GM18517 (cell line): Measurements from ENCODE around the gene RAB7A.
"Not testable (repeated sequence)": the region's sequence is repeated elsewhere in the genome, so short reads cannot be mapped to it uniquely, and the experiment has no call there.

Experiments used
- ATAC-seq: cut with Tn5 transposase; IDR thresholded peaks from one replicate; pipeline ENCODE4 v1.9.1; 2021; ENCODE audit warnings: mild to moderate bottlenecking, moderate library complexity; ENCODE audit not compliant: unreplicated experiment

RAB7A gene

DNA sequence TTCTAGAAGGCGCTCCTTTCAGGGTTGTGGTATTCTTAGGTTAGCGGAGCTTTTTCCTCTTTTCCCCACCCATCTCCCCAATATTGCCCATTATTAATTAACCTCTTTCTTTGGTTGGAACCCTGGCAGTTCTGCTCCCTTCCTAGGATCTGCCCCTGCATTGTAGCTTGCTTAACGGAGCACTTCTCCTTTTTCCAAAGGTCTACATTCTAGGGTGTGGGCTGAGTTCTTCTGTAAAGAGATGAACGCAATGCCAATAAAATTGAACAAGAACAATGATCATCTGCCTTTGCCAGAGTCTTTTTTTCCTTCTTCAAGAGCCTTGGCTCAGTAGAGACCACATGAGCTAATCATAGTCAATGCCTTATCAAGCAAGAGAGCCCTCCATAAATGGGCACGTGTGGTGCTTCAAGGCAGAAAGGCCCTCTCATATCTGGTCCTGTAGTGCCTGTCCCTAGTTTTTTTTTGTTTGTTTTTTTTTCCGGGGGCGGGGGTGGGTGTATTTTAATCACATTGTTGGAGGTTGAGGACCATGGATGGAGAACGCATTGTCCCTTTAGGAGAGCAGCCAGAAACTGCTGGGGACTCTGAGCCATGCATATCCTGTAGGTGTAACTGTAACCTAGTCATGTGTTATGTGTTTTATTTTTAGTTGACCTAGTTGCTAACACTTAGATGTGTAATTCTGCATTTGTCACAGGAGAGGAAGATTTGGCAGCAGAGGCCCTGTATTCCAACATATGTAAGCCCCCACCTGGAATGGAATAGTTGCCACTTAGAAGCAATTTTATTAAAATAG is 88.7 kb downstream of the RAB7A start:
- no peak for ATAC-seq

GRCh38 chr3:128815318-128816064 is 89.5 kb downstream of the RAB7A start:
- ATAC-seq = no peak

- ATAC-seq = no peak
Measured at GRCh38 chr3:128818186-128818787, 92.3 kb downstream of the RAB7A start.

DNA sequence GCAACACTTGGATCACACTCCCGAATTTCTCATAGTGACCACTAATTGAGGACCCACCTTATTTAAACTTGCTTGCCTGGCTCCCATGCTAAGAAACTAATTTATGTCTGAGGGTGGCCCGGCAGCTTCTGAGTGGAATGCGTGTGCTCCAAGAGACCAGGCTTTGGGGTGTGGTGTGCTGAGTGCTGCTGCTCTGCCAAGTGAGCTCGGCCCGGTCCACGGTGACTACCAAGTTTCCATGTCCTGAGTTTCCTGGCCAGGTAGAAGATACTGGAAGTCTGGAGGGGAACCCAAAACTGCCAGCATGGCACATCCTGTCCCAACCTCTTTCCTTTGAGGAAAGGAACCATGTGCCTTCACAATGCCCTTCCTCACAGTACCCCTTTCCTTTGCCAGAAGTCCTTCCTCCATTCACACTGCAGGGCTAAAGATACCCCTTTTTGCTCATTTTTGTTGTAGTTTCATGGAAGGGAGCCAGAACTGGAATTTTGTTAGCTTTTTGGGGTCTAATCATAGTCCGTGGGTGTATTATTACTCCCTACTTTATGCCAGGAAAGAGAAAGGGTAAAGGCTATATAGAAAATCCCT is 94.4 kb downstream of the RAB7A start:
- no peak for ATAC-seq

GRCh38 chr3:128823008-128823407 is 97.0 kb downstream of the RAB7A start:
- ATAC-seq = no peak

GRCh38 chr3:128823631-128824030 is 97.6 kb downstream of the RAB7A start:
- ATAC-seq = no peak

DNA sequence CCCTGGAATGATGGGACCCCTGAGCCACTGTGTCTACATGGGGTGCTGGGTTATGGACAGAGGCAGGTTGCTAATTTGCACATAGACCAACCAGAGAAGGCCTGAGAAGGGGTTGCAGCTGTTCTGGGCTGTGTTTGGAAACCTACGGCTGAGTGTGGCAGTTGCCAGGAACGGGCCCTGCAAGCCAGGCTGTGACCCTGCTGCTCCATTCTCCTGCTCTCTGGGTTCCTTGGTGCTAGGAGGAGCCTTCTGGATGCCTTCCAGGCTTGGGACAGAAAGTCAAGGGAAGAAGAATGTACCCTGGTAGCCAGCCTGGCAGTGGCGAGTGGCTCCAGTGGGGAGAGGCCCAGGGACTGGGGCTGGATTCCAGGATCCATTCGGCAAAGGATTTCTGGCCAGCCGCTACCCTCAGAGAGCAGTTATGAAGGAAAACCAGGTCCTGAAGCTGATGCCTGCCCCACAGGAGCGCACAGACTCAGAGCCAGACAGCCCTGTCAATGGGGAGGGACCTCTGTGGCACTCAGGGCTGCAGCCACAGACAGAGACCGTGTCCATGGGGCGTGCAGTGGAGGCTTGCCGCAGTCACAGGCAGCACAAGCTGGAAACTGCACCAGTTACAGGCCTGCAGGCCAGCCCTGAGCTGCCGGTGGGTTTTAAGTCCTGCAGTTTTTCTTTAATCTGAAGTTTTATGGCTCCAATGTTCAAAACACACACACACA is 98.3 kb downstream of the RAB7A start:
- no peak for ATAC-seq

DNA sequence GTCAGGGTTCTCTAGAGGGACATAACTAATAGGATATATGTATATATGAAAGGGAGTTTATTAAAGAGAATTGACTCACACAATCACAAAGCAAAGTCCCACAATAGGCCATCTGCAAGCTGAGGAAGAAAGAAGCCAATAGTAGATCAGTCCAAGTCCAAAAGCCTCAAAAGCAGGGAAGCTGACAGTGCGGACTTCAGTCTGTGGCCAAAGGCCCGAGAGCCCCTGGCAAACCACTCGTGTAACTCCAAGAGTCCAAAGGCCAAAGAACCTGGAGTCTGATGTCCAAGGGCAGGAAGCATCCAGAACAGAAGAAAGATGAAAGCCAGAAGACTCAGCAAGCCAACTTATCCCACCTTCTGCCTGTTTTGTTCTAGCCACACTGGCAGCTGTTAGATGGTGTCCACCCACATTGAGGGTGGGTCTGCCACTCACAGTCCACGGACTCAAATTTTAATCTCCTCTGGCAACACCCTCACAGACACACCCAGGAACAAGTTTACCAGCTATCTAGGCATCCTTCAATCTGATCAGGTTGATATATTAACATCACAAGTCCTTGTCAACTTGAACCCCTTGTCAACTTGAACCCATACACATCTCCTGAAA is 99.2 kb downstream of the RAB7A start:
- ATAC-seq = no peak

- not testable (repeated sequence) for ATAC-seq
Measured at GRCh38 chr3:128829087-128829486, 103.1 kb downstream of the RAB7A start.

GRCh38 chr3:128829925-128830625 is 104.1 kb downstream of the RAB7A start:
- ATAC-seq = not testable (repeated sequence)

DNA sequence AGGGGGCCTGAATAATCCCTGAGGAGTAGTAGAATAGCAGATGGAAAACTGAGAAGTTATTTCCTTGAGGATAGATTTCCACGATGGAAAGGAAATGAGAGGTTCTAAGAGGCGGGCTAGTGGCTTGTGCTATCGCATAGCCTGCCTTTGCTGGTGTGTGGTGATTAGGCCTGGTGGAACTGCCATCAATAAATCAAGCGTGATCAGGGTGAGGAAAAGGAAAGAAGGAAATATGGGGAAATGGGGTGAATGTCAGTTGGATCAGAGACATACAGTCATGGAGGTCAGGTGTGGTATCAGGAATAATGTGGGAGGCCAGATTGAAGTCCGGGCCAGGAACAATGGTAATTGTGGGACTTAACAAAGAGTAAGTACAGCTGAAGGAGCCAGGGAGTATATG is 104.8 kb downstream of the RAB7A start:
- ATAC-seq = not testable (repeated sequence)

DNA sequence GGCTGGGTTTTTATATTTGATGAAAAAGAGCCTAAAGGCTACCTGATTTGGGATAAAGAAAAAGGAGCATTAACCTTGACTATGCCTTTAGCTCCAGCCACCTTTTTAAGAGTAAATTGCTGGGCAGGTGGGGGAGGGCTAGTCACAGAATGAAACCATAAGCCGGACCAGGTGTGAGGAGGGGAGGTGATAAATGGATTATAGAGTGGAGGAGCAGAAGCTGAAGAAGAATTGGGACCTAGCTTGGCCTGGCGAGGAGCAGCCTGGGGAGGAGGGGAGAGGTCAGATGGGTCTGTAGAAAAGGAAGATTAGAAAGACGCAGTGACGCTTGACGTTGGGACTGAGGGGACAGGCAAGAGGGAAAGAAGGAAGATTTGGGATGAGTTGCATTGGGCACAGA is 107.0 kb downstream of the RAB7A start:
- ATAC-seq = not testable (repeated sequence)

- ATAC-seq = no peak
Measured at GRCh38 chr3:128835096-128835495, 109.1 kb downstream of the RAB7A start.

- ATAC-seq = no peak
Measured at GRCh38 chr3:128841926-128842920, 116.2 kb downstream of the RAB7A start.

- no peak for ATAC-seq
Measured at GRCh38 chr3:128844502-128844901, 118.5 kb downstream of the RAB7A start.

- ATAC-seq = no peak
Measured at GRCh38 chr3:128845119-128845777, 119.3 kb downstream of the RAB7A start.

GRCh38 chr3:128845778-128846485 is 119.9 kb downstream of the RAB7A start:
- peak; percentile 48 for ATAC-seq
